ENCODE measurements around the gene RABEP1.

DNA sequence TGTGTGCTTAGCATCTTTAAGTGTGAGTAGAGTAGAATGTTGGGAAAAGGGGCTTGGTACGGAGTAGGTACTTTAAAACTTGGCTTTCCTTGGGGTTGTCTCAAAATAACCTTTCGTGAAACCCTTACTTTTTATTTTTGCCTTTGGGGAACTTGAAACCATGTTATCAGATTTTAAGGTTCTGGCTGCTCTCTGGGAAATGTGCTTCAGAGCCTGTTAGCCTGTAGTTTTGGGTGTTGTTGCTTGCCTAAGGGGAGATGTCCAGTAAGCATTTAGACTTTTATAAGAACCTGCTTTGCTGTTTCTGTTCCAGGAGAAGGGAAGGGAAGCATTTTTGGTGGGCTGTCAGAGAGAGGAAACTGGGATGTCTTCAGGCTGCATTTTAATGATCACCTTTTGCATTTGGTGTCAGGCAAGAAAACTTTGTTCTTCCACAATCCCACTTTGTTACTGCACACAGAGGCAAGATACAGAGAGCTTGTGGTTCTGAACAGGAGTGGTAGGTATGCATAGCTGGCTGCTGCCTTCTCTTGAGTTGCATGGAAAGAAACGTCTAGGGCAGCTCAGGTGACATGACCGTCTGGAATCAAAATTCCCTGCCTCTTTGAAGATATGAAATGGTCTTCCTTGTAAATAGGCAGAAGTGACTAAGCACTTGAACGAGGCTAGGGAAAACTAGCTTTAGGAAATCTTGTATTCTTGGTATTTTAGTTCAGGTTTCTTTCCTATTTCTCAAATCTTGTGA is 1.7 kb downstream of the RABEP1 start:
- TF ChIP-seq POLR2AphosphoS5 (IDR thresholded peaks at IDR 0.05; ENCODE audit: borderline replicate concordance, low read depth, low read length) = no peak
- TF ChIP-seq EZH2 (IDR thresholded peaks at IDR 0.05) = no peak
- no peak for TF ChIP-seq FOXP2 (optimal IDR thresholded peaks at IDR 0.05; ENCODE audit: control extremely low read depth, extremely low read length, insufficient read depth)
